Measurements from ENCODE around the gene LAMC2.

- no peak for TF ChIP-seq POLR2AphosphoS5 (IDR thresholded peaks at IDR 0.05)
- TF ChIP-seq CTCF (IDR thresholded peaks at IDR 0.05): no peak
- TF ChIP-seq POLR2A (IDR thresholded peaks at IDR 0.05): no peak
These were observed 92.0 kb downstream of the LAMC2 start for GRCh38 chr1:183277821-183278738.

All from prostate gland (tissue), 2 donors.